Activated B cell treated with CpG ODN at 0.5 μM for 24 hours (primary cell): ENCODE data around the gene HYCC2. TPM values are rescaled to one million over a fixed set of nuclear protein-coding genes. Genes with fewer than 3 reads are reported as not detected.

Experiments used
- ATAC-seq: fragments of 200-7000 bp; cut with Tn5 transposase; one replicate; pipeline ENCODE4 v1.10.0; 2021; ENCODE audit warnings: low read depth, mild to moderate bottlenecking, moderate library complexity
- CTCF ChIA-PET: fragments of 350-600 bp; sonication (Branson Sonifier 250); formaldehyde crosslinking; loops from one replicate; lab custom pipeline; 2021; ENCODE audit warnings: antibody characterized with exemption; lab: Charles Lee
- POLR2A ChIA-PET: fragments of 350-600 bp; sonication (Branson Sonifier 250); formaldehyde crosslinking; loops from one replicate; lab custom pipeline; 2021; ENCODE audit warnings: antibody characterized with exemption; lab: Charles Lee
- DNase-seq: peaks from one replicate; pipeline ENCODE4 v3.0.0; 2022
- H3K27ac Mint-ChIP-seq: one replicate; pipeline ENCODE4 v1.8.0; 2020; ENCODE audit warnings: mixed read lengths
- H3K27me3 Mint-ChIP-seq: one replicate; pipeline ENCODE4 v1.8.0; 2021; ENCODE audit warnings: mixed read lengths
- H3K36me3 Mint-ChIP-seq: one replicate; pipeline ENCODE4 v1.8.0; 2021; ENCODE audit warnings: low read depth, mixed read lengths
- H3K4me1 Mint-ChIP-seq: one replicate; pipeline ENCODE4 v1.8.0; 2021; ENCODE audit warnings: mixed read lengths
- H3K4me3 Mint-ChIP-seq: one replicate; pipeline ENCODE4 v1.8.0; 2020; ENCODE audit warnings: mild to moderate bottlenecking, mixed read lengths
- H3K9me3 Mint-ChIP-seq: one replicate; pipeline ENCODE4 v1.8.0; 2020; ENCODE audit warnings: mixed read lengths
- intact Hi-C: fragments of 100-400 bp; cut with micrococcal nuclease; formaldehyde crosslinking; loops from one replicate; pipeline ENCODE4 v1.15.1; 2024
- total RNA-seq: library from RNA; stranded (reverse); gene quantifications from 2 replicates; pipeline ENCODE4 v1.2.3, GENCODE V29; 2022
- TF ChIP-seq, protein P1 (sequence below): fragments of 200-600 bp; IDR thresholded peaks from one replicate; pipeline ENCODE4 v1.8.0; 2022; ENCODE audit warnings: antibody characterized with exemption, mild to moderate bottlenecking

The HYCC2 gene
- total RNA-seq, 1 donor from 2014 or later, result 39.6 TPM

DNA sequence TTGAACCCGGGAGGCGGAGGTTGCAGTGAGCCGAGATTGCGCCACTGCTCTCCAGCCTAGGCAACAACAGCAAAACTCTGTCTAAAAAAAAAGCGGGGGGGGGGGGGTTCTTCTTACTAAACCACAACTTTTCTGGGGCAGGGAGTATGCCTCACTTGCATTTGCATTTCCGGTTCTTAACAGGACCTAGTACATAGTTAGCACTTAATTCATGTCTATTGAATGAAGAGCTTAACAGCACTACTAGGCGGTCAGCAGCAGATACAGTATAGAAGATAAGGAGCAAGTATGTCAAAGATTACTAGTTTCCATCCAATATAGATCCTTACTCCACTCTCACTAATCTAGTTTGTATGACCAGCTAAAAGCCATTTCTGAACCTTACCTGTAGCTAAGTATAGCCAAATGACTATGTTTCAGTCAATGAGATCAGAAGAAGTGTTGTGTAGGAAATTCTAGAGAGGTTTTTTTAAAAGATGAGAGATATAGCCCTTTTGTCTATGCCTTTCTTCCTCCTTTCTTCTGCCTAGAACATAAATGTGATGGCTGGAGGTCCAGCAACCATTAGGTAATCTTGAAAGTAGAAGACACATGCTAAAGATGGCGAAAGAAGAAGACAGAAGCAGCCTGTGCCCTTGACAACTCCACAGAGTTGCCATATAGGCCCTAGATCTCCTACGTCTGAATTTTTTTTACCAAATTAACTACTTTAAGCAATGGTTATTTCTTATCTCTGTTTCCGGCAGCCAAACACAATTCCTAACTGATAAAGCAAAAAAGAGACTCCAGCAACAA is 11.3 kb downstream of the HYCC2 start:
- Mint-ChIP-seq H3K9me3 (no peaks in the 10 kb centered on the region), H3K4me1 (peaks cover 20% of the 10 kb centered on the region), H3K36me3 (peaks cover 25% of the 10 kb centered on the region), H3K4me3 (no peak overlapping the region), H3K27me3 (no peaks in the 10 kb centered on the region), H3K27ac (no peak overlapping the region)
- ChIA-PET CTCF (interaction anchor here (0.6 to 1.1 kb wide), 2 partner anchors 9 to 202 kb away, joined by 3 to 4 read pairs; no protein-coding TSS in a partner anchor), POLR2A (interaction anchor here (0.6 to 0.7 kb wide), 3 partner anchors 56 to 150 kb away, joined by 3 to 10 read pairs (median 3); partner anchors contain the start of gene CFLAR)
- ATAC-seq, result no peak
- DNase-seq, result no peak
- TF ChIP-seq, protein P1, sequence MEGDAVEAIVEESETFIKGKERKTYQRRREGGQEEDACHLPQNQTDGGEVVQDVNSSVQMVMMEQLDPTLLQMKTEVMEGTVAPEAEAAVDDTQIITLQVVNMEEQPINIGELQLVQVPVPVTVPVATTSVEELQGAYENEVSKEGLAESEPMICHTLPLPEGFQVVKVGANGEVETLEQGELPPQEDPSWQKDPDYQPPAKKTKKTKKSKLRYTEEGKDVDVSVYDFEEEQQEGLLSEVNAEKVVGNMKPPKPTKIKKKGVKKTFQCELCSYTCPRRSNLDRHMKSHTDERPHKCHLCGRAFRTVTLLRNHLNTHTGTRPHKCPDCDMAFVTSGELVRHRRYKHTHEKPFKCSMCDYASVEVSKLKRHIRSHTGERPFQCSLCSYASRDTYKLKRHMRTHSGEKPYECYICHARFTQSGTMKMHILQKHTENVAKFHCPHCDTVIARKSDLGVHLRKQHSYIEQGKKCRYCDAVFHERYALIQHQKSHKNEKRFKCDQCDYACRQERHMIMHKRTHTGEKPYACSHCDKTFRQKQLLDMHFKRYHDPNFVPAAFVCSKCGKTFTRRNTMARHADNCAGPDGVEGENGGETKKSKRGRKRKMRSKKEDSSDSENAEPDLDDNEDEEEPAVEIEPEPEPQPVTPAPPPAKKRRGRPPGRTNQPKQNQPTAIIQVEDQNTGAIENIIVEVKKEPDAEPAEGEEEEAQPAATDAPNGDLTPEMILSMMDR, result no peak
- intact Hi-C loops, result no loop called here

DNA sequence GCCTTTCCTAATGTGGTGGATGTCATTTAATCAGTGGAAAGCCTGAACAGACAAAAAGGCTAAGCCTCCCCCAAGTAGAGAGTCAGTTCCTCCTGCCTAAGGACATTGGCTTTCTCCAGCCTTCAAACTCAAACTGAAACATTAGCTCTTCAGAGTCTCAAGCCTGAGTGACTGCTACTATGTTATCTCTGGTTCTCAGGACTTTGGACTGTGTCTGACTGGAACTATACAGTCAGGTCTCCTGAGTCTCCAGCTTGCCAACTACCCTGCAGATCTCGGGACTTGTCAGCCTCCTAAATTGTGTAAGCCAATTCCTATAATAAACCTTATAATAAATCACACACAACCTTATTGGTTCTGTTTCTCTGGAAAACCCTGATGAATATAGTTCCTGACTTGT is 12.6 kb downstream of the HYCC2 start:
- ATAC-seq (no peak), DNase-seq (no peak)
- Mint-ChIP-seq H3K27me3 (no peaks in the 10 kb centered on the region), H3K27ac (no peak overlapping the region), H3K9me3 (no peaks in the 10 kb centered on the region), H3K36me3 (peaks cover 32% of the 10 kb centered on the region), H3K4me3 (no peak overlapping the region), H3K4me1 (peaks cover 20% of the 10 kb centered on the region)
- intact Hi-C loops, result no loop called here
- ChIA-PET POLR2A (no interaction called here), CTCF (no interaction called here)
- TF ChIP-seq, protein P1, result no peak

- POLR2A ChIA-PET, result no interaction called here
- Mint-ChIP-seq H3K27me3 (no peaks in the 10 kb centered on the region), H3K9me3 (no peaks in the 10 kb centered on the region), H3K27ac (no peak overlapping the region), H3K36me3 (peaks cover 27% of the 10 kb centered on the region), H3K4me3 (no peak overlapping the region), H3K4me1 (peaks cover 10% of the 10 kb centered on the region)
- TF ChIP-seq, protein P1, result no peak
- ATAC-seq (no peak), DNase-seq (no peak)
- intact Hi-C loops, result no loop called here
- CTCF ChIA-PET, result interaction anchor here (0.7 to 1.2 kb wide), 2 partner anchors 11 kb away, joined by 3 to 5 read pairs; no protein-coding TSS in a partner anchor
Measured at GRCh38 chr2:201057715-201058248, 13.7 kb downstream of the HYCC2 start.

- CTCF ChIA-PET, result interaction anchor here (0.7 to 1.2 kb wide), 2 partner anchors 11 to 12 kb away, joined by 3 to 5 read pairs; no protein-coding TSS in a partner anchor
- TF ChIP-seq, protein P1, result no peak
- Mint-ChIP-seq H3K9me3 (no peaks in the 10 kb centered on the region), H3K27me3 (no peaks in the 10 kb centered on the region), H3K4me3 (no peak overlapping the region), H3K36me3 (peaks cover 31% of the 10 kb centered on the region), H3K27ac (no peak overlapping the region), H3K4me1 (peaks cover 10% of the 10 kb centered on the region)
- POLR2A ChIA-PET, result no interaction called here
- ATAC-seq, result no peak
- DNase-seq, result no peak
- intact Hi-C loops, result no loop called here
Measured at GRCh38 chr2:201057087-201057521, 14.4 kb downstream of the HYCC2 start.

DNA sequence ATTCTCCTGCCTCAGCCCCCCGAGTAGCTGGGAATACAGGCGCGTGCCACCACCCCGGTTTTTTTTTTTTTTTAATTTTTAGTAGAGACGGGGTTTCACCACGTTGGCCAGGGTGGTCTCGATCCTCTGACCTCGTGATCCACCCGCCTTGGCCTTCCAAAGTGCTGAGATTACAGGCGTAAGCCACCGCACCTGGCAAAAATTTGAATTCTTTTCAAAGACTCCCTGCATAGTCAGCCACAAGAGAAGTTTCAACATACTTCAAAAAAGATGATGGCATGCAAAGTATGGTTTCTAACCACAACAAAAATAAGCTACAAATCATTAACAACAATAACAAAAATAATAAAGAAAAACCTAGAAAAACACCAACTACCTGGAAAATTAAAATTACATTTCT is 22.0 kb downstream of the HYCC2 start:
- intact Hi-C loops, result no loop called here
- H3K27me3 Mint-ChIP-seq, result no peaks in the 10 kb centered on the region
- H3K27ac Mint-ChIP-seq, result no peak overlapping the region
- no peak overlapping the region for H3K4me3 Mint-ChIP-seq
- ATAC-seq (no peak), DNase-seq (no peak)
- H3K4me1 Mint-ChIP-seq, result no peaks in the 10 kb centered on the region
- peaks cover 39% of the 10 kb centered on the region for H3K36me3 Mint-ChIP-seq
- H3K9me3 Mint-ChIP-seq, result peaks cover 5% of the 10 kb centered on the region
- POLR2A ChIA-PET, result no interaction called here
- TF ChIP-seq, protein P1, result no peak
- CTCF ChIA-PET, result no interaction called here
